Stimulated activated CD8-positive, alpha-beta memory T cell treated with anti-CD3 and anti-CD28 coated beads, Interleukin-15, amount 100 ng/mL, for 1 hour (primary cell): ENCODE measurements around the gene XIRP2.
"Not testable (repeated sequence)": the region's sequence is repeated elsewhere in the genome, so short reads cannot be mapped to it uniquely, and the experiment has no call there.

Experiments
- DNase-seq: peaks from one replicate; pipeline ENCODE4 v3.0.0-alpha.2; 2020; ENCODE audit warnings: low read depth

XIRP2 gene

DNA sequence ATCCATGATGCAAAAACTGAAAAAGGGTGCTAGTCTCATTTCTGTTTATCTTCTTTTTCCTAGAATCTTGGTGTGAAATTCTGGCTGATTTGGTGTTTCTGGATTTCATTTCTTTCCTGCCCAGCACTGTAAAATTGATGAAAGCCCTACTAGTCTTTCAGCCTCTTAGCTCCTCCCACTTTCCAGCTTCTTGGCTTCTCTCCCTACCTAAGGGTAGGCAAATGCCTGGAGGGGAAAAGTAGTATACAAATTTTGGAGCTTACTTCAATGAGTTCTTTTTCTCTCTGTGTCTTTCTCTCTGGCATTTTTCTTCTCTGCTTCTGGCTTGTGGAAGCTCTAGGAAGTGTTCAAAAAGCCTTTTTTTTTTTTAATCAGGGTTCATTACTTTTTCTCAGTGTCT is 160.5 kb downstream of the XIRP2 start:
- DNase-seq = no peak

DNA sequence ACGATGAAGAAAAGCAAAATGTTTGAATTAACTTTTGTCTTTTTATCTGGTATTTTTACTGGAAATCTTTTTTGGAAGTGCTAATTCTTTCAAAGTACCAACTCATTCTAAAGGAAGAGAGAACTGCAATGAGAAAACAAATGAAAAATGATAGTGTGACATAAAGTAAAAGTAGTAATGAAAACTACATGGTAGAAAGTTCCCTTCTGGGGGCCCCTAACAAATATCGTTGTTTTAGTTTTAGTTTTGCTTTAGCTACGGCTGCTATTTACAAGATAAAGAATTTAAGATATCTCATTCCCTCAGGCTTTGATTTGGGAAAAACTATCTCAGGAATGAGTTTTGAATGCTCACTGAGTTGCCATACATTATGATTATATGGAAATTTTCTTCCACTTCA is 161.4 kb downstream of the XIRP2 start:
- DNase-seq = no peak

DNA sequence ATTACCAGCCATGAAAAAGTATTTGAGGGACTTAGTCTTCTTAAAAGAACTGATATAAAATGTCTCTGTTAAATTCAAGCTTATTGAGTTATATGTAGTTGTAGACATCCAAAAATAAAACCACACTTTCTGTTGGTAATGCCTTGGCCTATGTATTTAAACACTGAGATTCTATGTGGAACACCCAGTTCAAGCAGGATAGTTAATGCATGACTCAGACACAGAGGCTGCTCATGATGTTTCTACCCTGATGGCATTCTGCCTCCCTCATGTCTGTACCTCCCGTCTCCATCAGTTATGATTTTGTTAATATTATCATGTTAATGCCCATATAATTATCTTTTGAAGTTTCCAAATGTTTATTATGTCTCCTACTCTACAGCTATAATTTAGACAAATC is 164.5 kb downstream of the XIRP2 start:
- DNase-seq = no peak

DNA sequence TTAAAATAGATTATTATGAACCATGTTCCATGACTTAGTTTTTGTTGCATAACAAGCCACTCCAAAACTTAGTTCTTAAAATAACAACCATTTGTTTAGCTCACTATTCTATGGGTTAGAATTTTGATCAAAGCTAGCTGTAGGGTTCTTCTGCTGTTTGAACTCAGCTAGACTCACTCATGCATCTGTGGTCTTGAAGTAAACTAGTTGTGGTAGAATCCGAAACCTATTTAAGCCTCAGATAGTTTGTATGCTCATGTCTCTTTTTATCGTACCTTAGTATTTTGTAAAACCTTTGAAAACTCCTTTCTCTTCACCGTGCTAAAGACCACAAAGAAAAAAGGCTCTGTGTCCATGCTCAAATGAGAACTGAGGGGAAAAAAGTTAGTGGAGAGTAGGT is 166.6 kb downstream of the XIRP2 start:
- DNase-seq = no peak

DNA sequence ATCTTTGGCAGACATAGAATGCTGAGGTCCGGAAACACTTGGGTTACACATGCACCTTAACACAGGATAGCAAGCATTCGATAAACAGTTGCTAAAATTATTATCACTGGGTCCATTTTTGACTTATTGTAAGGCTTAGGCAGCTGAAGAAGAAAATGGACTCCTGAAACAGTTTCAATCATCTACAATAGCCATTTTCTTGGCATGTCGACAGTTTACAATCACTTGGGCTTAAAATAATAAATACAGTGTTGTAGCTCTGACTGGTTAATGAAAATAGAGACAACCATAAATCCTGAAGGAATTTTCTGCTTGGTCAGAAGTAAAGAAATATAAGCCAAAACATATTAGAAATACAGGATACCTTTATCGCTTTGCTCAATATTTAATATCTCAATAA is 169.2 kb downstream of the XIRP2 start:
- DNase-seq = no peak

DNA sequence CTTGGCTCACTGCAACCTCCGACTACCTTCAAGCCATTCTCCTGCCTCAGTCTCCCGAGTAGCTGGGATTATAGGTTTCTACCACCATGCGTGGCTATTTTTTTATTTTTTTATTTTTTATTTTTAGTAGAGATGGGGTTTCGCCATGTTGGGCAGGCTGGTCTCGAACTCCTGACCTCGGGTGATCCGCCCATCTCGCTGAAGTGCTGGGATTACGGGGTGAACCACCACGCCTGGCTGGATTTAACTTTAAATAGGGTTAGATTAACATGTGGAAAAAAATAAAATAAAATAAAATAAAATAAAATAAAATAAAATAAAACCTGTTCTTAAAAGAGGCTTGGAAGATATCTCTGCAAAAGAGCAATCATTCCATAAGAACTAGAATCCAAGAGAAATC is 170.9 kb downstream of the XIRP2 start:
- no peak for DNase-seq

DNA sequence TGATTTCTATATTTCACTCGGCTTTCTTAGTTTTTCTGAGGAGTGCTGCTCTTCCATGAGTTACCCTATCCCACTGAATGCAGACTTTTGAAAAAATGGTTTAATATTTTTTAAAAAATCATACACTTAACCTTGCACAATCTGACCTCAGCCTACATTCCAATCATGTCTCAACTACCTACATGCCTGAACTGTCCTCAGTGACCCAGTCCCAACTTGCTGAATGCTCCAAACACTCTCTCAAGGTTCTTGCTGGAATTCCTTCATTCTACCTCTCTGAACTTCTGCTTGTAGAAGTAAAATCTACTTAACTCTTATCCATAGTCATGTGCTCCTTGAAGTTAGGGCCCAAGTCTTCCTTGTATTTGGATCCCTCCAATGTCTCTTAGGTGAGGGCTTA is 181.6 kb downstream of the XIRP2 start:
- DNase-seq = no peak

DNA sequence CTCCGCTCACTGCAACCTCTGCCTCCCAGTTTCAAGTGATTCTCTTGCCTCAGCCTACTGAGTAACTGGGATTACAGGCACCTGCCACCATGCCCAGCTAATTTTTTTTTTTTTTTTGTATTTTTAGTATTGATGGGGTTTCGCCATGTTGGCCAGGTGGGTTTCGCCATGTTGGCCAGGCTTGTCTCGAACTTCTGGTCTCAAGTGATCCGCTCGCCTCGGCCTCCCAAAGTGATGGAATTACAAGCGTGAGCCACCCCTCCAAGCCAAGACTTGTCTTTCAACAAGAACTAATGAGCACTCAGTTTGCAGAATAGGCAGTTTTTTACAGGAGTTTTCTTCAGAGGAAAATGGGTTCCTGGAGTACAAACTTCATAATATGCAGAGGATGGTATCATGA is 187.4 kb downstream of the XIRP2 start:
- DNase-seq = not testable (repeated sequence)

DNA sequence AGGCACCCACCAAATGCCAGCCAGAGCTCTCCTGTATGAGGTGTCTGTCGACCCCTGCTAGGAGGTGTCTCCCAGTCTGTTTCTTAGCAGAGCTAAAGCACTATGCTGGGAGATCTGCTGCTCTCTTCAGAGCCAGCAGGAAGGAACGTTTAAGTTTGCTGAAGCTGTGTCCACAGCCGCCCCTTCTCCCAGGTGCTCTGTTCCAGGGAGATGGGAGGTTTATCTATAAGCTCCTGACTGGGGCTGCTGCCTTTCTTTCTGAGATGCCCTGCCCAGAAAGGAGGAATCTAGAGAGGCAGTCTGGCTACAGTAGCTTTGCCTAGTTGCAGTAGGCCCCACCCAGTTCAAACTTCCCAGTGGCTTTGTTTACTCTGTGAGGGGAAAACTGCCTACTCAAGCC is 210.7 kb downstream of the XIRP2 start:
- DNase-seq = not testable (repeated sequence)

DNA sequence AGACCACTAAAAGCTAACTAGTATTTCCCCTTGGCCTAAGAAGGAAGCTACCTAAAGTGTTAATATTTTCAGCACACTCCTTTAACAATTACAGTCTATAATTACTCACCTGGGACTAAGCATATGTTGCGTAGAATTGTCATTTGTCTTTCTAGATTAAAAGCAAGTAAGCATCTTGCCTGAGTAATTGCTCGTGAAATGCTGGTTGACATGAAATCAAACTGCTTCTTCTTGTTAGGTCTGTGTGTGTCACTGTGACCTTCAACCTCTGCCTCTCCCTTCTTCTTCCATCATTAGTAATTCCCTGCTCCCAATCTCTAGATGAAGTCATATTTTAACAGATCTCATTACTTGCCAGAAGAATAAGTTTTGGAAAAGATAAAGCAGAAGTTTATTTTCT is 212.2 kb downstream of the XIRP2 start:
- no peak for DNase-seq

DNA sequence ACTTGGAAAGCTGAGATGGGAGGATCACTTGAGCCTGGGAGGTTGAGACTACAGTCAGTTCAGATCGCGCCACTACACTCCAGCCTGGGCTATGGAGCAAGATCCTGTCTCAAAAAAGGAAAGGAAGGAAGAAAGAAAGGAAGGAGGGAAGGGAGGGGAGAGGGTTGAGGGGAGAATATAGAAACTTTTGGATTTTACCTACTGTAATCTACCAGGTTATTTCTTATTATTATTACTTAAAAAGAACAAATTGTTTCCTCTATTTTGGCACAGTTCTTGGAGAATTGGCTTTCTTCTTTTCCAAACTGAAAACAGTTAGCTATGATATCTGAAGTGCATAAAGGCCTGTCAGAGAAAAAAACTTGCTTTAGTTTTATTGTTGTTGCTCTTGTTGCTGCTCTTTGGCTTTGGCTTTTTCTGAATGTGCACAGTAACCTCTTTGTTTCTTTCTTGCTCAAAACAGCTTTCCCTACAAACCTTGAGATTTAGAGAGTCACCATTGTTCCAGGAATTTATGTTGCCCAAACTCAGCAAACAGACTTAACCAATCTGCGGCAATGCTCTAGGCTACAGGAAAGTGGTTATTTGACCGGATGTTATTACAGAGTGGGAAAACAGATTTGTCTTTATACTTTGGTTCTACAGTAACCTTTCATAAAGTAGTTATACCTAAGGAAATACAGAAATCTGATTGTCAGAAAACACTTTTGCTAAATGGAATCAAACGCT is 214.9 kb downstream of the XIRP2 start:
- no peak for DNase-seq

DNA sequence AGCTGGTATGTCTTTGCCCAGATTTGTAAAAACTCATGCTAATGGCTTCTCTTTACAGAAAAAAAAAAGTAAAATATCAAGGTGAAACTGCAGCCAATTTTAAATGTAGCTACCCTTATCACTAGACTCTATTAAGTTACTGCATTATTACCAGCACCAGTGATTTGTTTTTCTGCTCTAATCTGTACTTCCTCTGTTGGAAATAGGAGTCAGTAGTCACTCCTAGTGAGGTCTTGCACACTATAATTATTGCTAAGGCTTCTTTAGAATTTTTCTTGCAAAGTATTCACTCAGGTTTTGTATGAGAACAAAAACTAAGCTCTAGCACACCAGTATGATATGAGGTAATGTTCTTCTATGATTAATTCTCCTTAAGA is 215.5 kb downstream of the XIRP2 start:
- DNase-seq = no peak

DNA sequence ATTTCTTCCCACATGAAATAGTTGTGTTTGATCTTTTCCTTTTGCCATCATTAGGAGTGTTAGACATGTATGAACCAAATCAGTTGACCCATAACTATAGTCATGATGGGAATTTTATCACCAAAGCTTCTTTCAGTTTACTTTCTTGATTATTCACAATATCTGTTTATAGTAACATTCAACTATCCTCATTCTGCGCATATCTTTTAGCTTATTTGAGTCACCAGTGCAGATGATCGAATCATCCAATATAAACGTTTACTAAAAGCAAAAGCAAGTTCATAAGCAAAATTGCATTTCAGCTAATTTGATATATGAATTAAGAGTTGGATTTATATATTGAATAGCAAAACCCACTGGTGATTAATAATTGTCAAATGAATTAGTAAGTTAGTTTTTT is 216.4 kb downstream of the XIRP2 start:
- DNase-seq = no peak

DNA sequence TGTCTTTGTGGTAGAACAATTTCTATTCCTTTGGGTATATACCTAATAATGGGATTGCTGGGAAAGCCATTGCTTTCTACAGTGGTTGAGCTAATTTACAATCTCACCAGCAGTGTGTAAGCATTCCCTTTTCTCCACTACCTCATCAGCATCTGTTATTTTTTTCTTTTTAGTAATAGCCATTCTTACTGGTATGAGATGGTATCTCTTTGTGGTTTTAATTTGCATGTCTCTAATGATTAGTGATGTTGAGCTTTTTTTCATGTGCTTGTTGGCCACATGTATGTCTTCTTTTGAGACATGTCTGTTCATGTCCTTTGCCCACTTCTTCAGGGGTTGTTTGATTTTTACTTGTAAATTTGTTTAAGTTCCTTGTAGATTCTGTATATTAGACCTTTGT is 221.4 kb downstream of the XIRP2 start:
- not testable (repeated sequence) for DNase-seq

DNA sequence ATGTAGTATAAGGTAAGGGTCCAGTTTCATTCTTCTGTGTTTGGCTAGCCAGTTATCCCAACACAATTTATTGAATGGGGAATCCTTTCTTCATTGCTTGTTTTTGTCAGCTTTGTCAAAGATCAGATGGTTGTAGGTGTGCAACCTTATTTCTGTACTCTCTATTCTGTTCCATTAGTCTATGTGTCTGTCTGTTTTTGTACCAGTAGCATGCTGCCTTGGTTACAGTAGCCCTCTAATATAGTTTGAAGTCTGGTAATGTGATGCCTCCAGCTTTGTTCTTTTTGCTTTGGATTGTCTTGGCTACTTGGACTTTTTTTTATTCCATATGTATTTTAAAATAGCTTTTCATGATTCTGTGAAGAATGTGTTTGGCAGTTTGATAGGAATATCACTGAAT is 222.1 kb downstream of the XIRP2 start:
- no peak for DNase-seq

DNA sequence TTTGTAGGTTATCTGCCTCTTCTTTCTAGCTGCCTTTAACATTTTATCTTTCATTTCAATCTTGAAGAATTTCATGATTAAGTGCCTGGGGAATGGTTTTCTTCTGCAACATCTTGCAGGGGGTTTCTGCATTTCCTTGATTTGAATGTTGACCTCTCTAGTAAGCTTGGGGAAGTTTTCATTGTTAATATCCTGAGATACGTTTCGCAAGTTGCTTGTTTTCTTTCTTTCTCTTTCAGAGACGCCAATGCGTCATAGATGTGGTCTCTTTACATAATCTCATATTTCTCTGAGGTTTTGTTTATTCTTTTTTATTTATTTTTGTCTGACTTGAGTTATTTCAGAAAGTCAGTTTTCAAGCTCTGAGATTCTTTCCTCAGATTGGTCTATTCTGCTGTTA is 225.7 kb downstream of the XIRP2 start:
- DNase-seq = no peak

DNA sequence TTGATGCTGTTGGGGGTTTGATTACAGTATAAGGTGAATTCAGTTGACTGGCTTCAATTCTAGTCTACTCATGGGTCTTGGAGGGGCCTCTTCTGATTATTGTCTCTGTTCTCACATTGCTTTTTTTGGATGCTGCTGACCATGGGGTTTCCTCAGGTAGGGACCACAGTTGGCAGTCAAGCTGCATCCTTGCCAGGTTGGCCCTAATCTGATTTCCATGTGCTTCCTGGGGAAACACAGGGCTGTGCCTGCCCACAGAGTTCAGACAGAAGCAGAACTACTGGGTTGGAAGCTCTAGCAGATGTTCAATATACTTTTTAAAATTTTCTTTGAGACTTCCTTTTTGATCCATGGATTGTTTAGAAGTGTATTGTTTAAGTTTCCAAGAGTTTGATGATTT is 227.3 kb downstream of the XIRP2 start:
- DNase-seq = no peak

DNA sequence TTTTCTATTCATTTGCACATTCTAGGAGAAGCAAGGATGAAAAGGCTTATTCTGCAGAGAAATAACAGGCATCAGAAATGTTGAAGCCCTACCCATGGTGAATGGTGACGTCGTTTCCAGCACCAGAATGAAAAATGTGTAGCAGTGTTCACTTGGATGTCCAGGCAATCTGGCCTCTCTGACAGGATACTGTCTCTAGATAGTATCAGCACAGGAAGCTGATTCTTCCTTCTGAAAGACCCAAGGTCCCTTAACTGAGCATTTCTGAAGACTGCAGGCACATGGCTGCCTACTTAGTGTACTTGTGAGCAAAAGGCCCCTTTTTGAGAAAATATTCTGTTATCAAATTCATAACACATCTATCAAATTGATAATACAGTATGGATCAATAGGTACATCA is 234.1 kb downstream of the XIRP2 start:
- no peak for DNase-seq

DNA sequence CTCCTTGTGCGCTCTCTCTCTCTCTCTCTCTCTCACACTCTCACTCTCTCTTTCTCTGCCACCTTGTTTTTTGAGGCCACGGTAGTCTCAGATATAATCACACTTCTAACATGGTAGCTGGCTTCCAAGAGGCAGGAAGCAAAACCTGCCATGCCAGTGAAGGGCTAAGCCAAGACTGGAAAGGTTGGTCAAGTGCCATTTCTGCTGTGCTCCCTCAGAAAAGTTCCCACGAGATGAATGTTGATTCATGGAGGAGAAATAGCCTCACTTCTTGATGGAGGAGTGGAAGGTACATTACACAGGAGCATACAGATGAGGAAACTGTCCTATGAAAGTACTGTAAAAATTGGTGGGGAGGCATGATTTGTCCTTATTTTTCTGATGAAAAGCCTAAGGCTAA is 237.9 kb downstream of the XIRP2 start:
- DNase-seq = no peak

DNA sequence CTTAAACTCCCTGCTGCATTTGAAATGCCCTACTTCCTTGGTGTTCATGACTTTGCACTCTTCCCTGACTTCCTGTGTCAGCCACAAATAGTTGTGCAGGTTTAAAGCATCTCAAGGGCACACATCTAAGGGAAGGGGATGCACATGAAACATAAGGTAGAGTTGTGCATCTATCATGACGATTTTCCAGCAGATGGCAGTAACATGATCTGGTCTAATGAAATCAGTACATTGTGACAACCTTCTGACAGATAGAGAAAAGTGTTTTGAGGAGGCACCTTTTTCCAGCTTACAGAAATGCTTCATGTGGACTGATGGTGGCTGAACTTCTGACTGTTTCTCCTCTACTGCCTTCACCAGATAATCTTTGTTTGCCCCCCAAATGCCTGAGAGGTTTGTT is 238.9 kb downstream of the XIRP2 start:
- no peak for DNase-seq

DNA sequence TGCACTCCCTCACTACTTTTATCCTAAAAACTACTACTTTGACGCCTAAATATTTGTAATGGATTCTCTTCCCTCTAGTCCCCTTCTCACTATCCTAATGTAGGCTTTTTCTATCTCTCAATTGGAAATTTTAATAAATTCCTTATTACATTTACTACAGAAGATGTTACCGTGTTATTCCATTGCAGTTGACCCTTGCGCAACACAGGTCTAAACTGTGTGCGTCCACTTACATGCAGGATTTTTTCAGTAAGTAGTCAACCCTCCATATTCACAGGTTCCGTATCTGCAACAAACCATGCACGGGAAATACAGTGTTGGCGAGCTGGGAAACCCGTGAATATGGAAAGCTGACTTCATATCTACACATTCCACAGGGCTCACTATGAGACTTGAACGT is 239.8 kb downstream of the XIRP2 start:
- DNase-seq = no peak

DNA sequence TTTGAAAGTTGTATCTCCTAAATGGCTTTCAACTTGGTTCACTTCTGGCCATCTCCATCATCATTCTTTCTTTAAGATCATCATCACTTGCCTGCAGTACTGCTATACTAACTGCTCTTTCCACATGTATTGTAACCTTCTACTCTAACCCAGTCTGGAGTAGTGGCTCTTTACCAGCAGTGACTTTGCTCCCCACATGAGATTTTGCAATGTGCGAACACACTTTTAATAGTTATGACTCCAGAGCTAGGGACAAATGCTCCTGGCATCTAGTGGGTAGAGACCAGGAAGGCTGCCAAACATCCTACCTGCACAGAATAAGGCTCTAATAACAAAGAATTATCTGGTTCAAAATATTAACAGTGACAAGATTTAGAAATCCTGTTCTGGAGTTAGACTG is 243.8 kb downstream of the XIRP2 start:
- DNase-seq = no peak

DNA sequence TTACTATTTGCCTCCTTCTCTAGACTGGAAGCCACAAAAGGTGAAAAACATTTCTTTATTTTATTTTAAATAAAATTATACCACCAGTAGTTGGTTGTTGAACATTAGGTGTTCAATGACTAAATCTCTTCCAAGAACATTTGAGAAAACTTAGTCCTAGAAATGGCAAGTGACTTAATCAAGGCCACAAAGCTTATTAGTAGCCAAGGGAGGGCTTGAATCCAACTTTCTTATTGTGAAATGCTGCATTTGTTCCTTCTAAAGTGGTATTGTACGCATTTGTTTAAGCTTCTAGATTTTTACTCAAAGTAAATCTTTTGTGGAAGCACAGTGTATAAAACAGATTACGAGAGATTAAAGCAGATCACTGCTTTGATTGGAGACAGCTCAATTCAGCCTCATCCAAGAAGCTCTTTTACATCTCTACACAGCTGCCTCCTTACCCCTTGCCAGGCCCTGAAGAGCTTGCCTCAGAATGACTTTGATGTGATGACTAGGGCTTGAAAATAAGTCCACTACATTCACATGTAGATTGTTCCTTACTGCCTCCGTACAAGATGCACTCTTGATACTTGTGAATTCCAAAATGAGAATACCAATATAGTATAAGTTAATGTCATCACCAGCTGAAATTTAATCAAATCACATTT is 244.8 kb downstream of the XIRP2 start:
- no peak for DNase-seq

DNA sequence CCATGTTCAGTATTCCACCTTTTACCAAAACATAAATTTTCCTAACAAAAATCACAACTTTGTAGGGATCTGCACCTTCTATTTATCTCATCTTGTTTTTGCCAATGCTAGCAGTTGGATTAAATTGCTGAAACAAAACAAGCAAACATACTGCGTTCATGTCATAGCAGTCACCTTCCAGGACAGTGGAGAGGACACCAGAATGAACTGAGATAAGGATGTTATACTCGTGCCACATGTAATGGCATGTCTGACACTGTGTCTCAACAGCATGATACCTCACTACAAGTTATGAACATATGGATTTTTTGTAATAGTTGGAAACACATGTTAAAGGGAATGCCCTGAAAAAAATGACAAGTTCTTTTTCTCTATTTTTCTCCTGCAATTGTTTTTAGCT is 245.3 kb downstream of the XIRP2 start:
- no peak for DNase-seq
